ENCODE results near the gene TRIM69.
"Not testable (repeated sequence)": the region's sequence is repeated elsewhere in the genome, so short reads cannot be mapped to it uniquely, and the experiment has no call there.

The TRIM69 gene

GRCh38 chr15:44736181-44736765 lies at the start of gene TRIM69:
Gene TRIM69, plus strand, starts transcription at chr15:44736528. Its CDS starts 177 bp downstream, at chr15:44736705.
- no peak for DNase-seq (ENCODE audit: low read depth, low spot score)

- DNase-seq (ENCODE audit: low read depth, low spot score): not testable (repeated sequence)
These were observed 47.0 kb upstream of the TRIM69 start for GRCh38 chr15:44689318-44689717.

- not testable (repeated sequence) for DNase-seq (ENCODE audit: low read depth, low spot score)
These were observed 46.1 kb upstream of the TRIM69 start for GRCh38 chr15:44690245-44690644.

- DNase-seq (ENCODE audit: low read depth, low spot score): no peak
These were observed 43.7 kb upstream of the TRIM69 start for GRCh38 chr15:44692659-44693058.

GRCh38 chr15:44694416-44694815 lies 41.9 kb upstream of the TRIM69 start:
- no peak for DNase-seq (ENCODE audit: low read depth, low spot score)

GRCh38 chr15:44695294-44695693 lies 41.0 kb upstream of the TRIM69 start:
- no peak for DNase-seq (ENCODE audit: low read depth, low spot score)

- no peak for DNase-seq (ENCODE audit: low read depth, low spot score)
These were observed 39.3 kb upstream of the TRIM69 start for GRCh38 chr15:44697014-44697413.

GRCh38 chr15:44698641-44699040 lies 37.7 kb upstream of the TRIM69 start:
- DNase-seq (ENCODE audit: low read depth, low spot score): no peak

- not testable (repeated sequence) for DNase-seq (ENCODE audit: low read depth, low spot score)
These were observed 35.7 kb upstream of the TRIM69 start for GRCh38 chr15:44700676-44701075.

GRCh38 chr15:44705986-44706385 lies 30.3 kb upstream of the TRIM69 start:
- no peak for DNase-seq (ENCODE audit: low read depth, low spot score)

- DNase-seq (ENCODE audit: low read depth, low spot score): no peak
These were observed 29.9 kb upstream of the TRIM69 start for GRCh38 chr15:44706401-44706800.

- no peak for DNase-seq (ENCODE audit: low read depth, low spot score)
These were observed 29.2 kb upstream of the TRIM69 start for GRCh38 chr15:44706946-44707636.

GRCh38 chr15:44710236-44711095 lies 25.9 kb upstream of the TRIM69 start:
- no peak for DNase-seq (ENCODE audit: low read depth, low spot score)

GRCh38 chr15:44711096-44711742 lies 25.1 kb upstream of the TRIM69 start, which contains the start of the genes B2M and PATL2:
Gene B2M, plus strand, starts transcription at chr15:44711517. Its CDS starts 30 bp downstream, at chr15:44711547.
Gene PATL2, minus strand, starts transcription at chr15:44711323. Its CDS starts 34,833 bp downstream, at chr15:44676490.
- peak; percentile 97 for DNase-seq (ENCODE audit: low read depth, low spot score)

GRCh38 chr15:44711743-44712345 lies 24.5 kb upstream of the TRIM69 start:
- peak; percentile 35 for DNase-seq (ENCODE audit: low read depth, low spot score)

- DNase-seq (ENCODE audit: low read depth, low spot score): peak; percentile 42
These were observed 23.9 kb upstream of the TRIM69 start for GRCh38 chr15:44712346-44713005.

- no peak for DNase-seq (ENCODE audit: low read depth, low spot score)
These were observed 23.0 kb upstream of the TRIM69 start for GRCh38 chr15:44713006-44713966.

GRCh38 chr15:44715142-44715796 lies 21.1 kb upstream of the TRIM69 start:
- no peak for DNase-seq (ENCODE audit: low read depth, low spot score)

- no peak for DNase-seq (ENCODE audit: low read depth, low spot score)
These were observed 20.5 kb upstream of the TRIM69 start for GRCh38 chr15:44715797-44716334.

Measured in ELF-1 (cell line).